ENCODE measurements around the gene HS2ST1. TPM values are rescaled to one million over a fixed set of nuclear protein-coding genes. Genes with fewer than 3 reads are reported as not detected.
"Not testable (repeated sequence)": the region's sequence is repeated elsewhere in the genome, so short reads cannot be mapped to it uniquely, and the experiment has no call there.

The HS2ST1 gene
- polyA plus RNA-seq, 1 donor (not counting 4 experiments of a cell fraction or from before 2014, with no cell fraction given), result 18.7 TPM

GRCh38 chr1:86957221-86957620, 42.8 kb downstream of the HS2ST1 start:
- TF ChIP-seq CTCF (optimal IDR thresholded peaks at IDR 0.05 in 1 of 3, IDR thresholded peaks at IDR 0.05 in 1 of 3, conservative IDR thresholded peaks at IDR 0.05 in 1 of 3; ENCODE audit: extremely low read depth in 1 of 3, insufficient read depth in 2 of 3, low read length in 3 of 3) (no peak), EZH2 (IDR thresholded peaks at IDR 0.05; ENCODE audit: low read length) (no peak)
- dilution Hi-C loops (cut with MboI; ENCODE audit: extremely low pct_ligation_motif_present, low sequenced_read_pairs), result no loop called here
- DNase-seq (ENCODE audit: low read depth, low spot score) (no peak), FAIRE-seq (no peak)
- Histone ChIP-seq H3K27me3 (ENCODE audit: control insufficient read depth, extremely low read depth, insufficient read depth, low read length) (no peaks in the 10 kb centered on the region), H3K4me3 (ENCODE audit: control insufficient read depth in 2 of 3, extremely low read depth in 1 of 3, insufficient read depth in 2 of 3, low read depth in 1 of 3, low read length in 3 of 3) (no peak overlapping the region), H4K20me1 (ENCODE audit: control insufficient read depth, extremely low read depth, insufficient read depth, low read length) (no peaks in the 10 kb centered on the region), H3K9me1 (ENCODE audit: control insufficient read depth, extremely low read depth, insufficient read depth, low read length) (no peaks in the 10 kb centered on the region), H3K9ac (ENCODE audit: control insufficient read depth, extremely low read depth, insufficient read depth, low read length) (no peak overlapping the region), H3K36me3 (ENCODE audit: control insufficient read depth in 2 of 2, extremely low read depth in 1 of 2, insufficient read depth in 2 of 2, low read length in 2 of 2) (no peaks in the 10 kb centered on the region), H2AFZ (ENCODE audit: control insufficient read depth, low read length) (no peak overlapping the region), H3K79me2 (ENCODE audit: control insufficient read depth, insufficient read depth, low read length) (no peaks in the 10 kb centered on the region), H3K27ac (ENCODE audit: control insufficient read depth, insufficient read depth, low read length) (no peak overlapping the region), H3K9me3 (ENCODE audit: control insufficient read depth, low read depth, low read length) (no peaks in the 10 kb centered on the region), H3K4me1 (ENCODE audit: control insufficient read depth, extremely low read depth, insufficient read depth, low read length) (no peaks in the 10 kb centered on the region), H3K4me2 (ENCODE audit: control insufficient read depth, extremely low read depth, insufficient read depth, low read depth, low read length) (no peak overlapping the region)

DNA sequence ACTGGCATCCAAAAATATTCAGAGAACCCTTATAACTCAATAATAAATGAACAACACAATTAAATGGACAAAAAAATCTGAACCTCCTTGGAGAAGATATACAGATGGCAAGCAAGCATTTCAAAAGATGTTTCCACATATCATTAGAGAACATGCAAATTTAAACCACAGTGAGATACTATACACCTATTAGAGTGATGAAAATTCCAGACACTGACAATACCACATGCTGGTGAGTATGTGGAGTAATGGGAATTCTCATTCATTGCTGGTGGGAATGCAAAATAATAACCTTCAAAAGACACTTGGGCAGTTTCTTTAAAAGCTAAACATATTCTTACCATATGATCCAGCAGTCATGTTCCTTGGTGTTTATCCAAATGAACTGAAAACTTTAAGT, 46.1 kb downstream of the HS2ST1 start:
- no peaks in the 10 kb centered on the region for H3K9me1 ChIP-seq (ENCODE audit: control insufficient read depth, extremely low read depth, insufficient read depth, low read length)
- H2AFZ ChIP-seq (ENCODE audit: control insufficient read depth, low read length), result no peak overlapping the region
- no peaks in the 10 kb centered on the region for H4K20me1 ChIP-seq (ENCODE audit: control insufficient read depth, extremely low read depth, insufficient read depth, low read length)
- no peaks in the 10 kb centered on the region for H3K27me3 ChIP-seq (ENCODE audit: control insufficient read depth, extremely low read depth, insufficient read depth, low read length)
- TF ChIP-seq EZH2 (IDR thresholded peaks at IDR 0.05; ENCODE audit: low read length) (no peak), CTCF (optimal IDR thresholded peaks at IDR 0.05 in 1 of 3, IDR thresholded peaks at IDR 0.05 in 1 of 3, conservative IDR thresholded peaks at IDR 0.05 in 1 of 3; ENCODE audit: extremely low read depth in 1 of 3, insufficient read depth in 2 of 3, low read length in 3 of 3) (no peak)
- no peak overlapping the region for H3K27ac ChIP-seq (ENCODE audit: control insufficient read depth, insufficient read depth, low read length)
- dilution Hi-C loops (cut with MboI; ENCODE audit: extremely low pct_ligation_motif_present, low sequenced_read_pairs), result no loop called here
- no peaks in the 10 kb centered on the region for H3K9me3 ChIP-seq (ENCODE audit: control insufficient read depth, low read depth, low read length)
- H3K9ac ChIP-seq (ENCODE audit: control insufficient read depth, extremely low read depth, insufficient read depth, low read length), result no peak overlapping the region
- FAIRE-seq, result no peak
- H3K4me3 ChIP-seq (ENCODE audit: control insufficient read depth in 2 of 3, extremely low read depth in 1 of 3, insufficient read depth in 2 of 3, low read depth in 1 of 3, low read length in 3 of 3), result no peak overlapping the region
- H3K79me2 ChIP-seq (ENCODE audit: control insufficient read depth, insufficient read depth, low read length), result no peaks in the 10 kb centered on the region
- H3K4me1 ChIP-seq (ENCODE audit: control insufficient read depth, extremely low read depth, insufficient read depth, low read length), result no peaks in the 10 kb centered on the region
- no peak overlapping the region for H3K4me2 ChIP-seq (ENCODE audit: control insufficient read depth, extremely low read depth, insufficient read depth, low read depth, low read length)
- H3K36me3 ChIP-seq (ENCODE audit: control insufficient read depth in 2 of 2, extremely low read depth in 1 of 2, insufficient read depth in 2 of 2, low read length in 2 of 2), result no peaks in the 10 kb centered on the region
- DNase-seq (ENCODE audit: low read depth, low spot score), result no peak

DNA sequence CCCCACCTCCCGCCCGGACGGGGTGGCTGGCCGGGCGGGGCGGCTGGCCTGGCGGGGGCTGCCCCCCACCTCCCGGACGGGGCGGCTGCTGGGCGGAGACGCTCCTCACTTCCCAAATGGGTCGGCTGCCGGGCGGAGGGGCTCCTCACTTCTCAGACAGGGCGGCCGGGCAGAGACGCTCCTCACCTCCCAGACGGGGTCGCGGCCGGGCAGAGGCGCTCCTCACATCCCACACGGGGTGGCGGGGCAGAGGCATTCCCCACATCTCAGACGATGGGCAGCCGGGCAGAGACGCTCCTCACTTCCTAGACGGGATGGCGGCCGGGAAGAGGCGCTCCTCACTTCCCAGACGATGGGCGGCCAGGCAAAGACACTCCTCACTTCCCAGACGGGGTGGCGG, 49.4 kb downstream of the HS2ST1 start:
- H3K27me3 ChIP-seq (ENCODE audit: control insufficient read depth, extremely low read depth, insufficient read depth, low read length); H3K9me1 ChIP-seq (ENCODE audit: control insufficient read depth, extremely low read depth, insufficient read depth, low read length); H3K4me3 ChIP-seq (ENCODE audit: control insufficient read depth in 2 of 3, extremely low read depth in 1 of 3, insufficient read depth in 2 of 3, low read depth in 1 of 3, low read length in 3 of 3); H3K4me2 ChIP-seq (ENCODE audit: control insufficient read depth, extremely low read depth, insufficient read depth, low read depth, low read length); H3K9ac ChIP-seq (ENCODE audit: control insufficient read depth, extremely low read depth, insufficient read depth, low read length); H3K79me2 ChIP-seq (ENCODE audit: control insufficient read depth, insufficient read depth, low read length); H4K20me1 ChIP-seq (ENCODE audit: control insufficient read depth, extremely low read depth, insufficient read depth, low read length); H2AFZ ChIP-seq (ENCODE audit: control insufficient read depth, low read length); H3K4me1 ChIP-seq (ENCODE audit: control insufficient read depth, extremely low read depth, insufficient read depth, low read length); FAIRE-seq; H3K36me3 ChIP-seq (ENCODE audit: control insufficient read depth in 2 of 2, extremely low read depth in 1 of 2, insufficient read depth in 2 of 2, low read length in 2 of 2); H3K9me3 ChIP-seq (ENCODE audit: control insufficient read depth, low read depth, low read length); DNase-seq (ENCODE audit: low read depth, low spot score); H3K27ac ChIP-seq (ENCODE audit: control insufficient read depth, insufficient read depth, low read length); dilution Hi-C loops (cut with MboI; ENCODE audit: extremely low pct_ligation_motif_present, low sequenced_read_pairs): not testable (repeated sequence)

All from keratinocyte (primary cell).